Calu3 (cell line): Measurements from ENCODE around the gene CYP3A5. TPM values are rescaled to one million over a fixed set of nuclear protein-coding genes. Genes with fewer than 3 reads are reported as not detected.

Experiments used
- BruUV-seq: library from RNA; stranded (reverse); fragments of 400-500 nt; replicated peaks from 2 replicates; lab custom pipeline; 2021; lab: Mats Ljungman, UMichigan
- CTCF ChIA-PET: fragments of 300-600 bp; sonication (Branson Sonifier 250); formaldehyde crosslinking; loops from one replicate; lab custom pipeline; 2022; ENCODE audit warnings: antibody characterized with exemption; lab: Charles Lee
- DNase-seq: peaks from one replicate; pipeline ENCODE4 v3.0.0; 2022
- H3K27ac Mint-ChIP-seq: one replicate; pipeline ENCODE4 v1.8.0; 2022; ENCODE audit warnings: mixed read lengths; ENCODE audit not compliant: unreplicated experiment
- H3K27me3 Mint-ChIP-seq: one replicate; pipeline ENCODE4 v1.8.0; 2022; ENCODE audit warnings: mixed read lengths; ENCODE audit not compliant: unreplicated experiment
- H3K36me3 Mint-ChIP-seq: one replicate; pipeline ENCODE4 v1.8.0; 2022; ENCODE audit warnings: mild to moderate bottlenecking, moderate library complexity, mixed read lengths; ENCODE audit not compliant: insufficient read depth, unreplicated experiment
- H3K4me1 Mint-ChIP-seq: one replicate; pipeline ENCODE4 v1.8.0; 2022; ENCODE audit warnings: mild to moderate bottlenecking, low read depth, mixed read lengths; ENCODE audit not compliant: unreplicated experiment
- H3K4me3 Mint-ChIP-seq: one replicate; pipeline ENCODE4 v1.8.0; 2022; ENCODE audit warnings: mild to moderate bottlenecking, low read depth, moderate library complexity, mixed read lengths; ENCODE audit not compliant: unreplicated experiment
- H3K9me3 Mint-ChIP-seq: one replicate; pipeline ENCODE4 v1.8.0; 2022; ENCODE audit warnings: low read depth, mixed read lengths; ENCODE audit not compliant: unreplicated experiment
- intact Hi-C: fragments of 100-400 bp; cut with micrococcal nuclease; formaldehyde crosslinking; loops from one replicate; pipeline ENCODE4 v1.10.0; 2022; ENCODE audit not compliant: unreplicated experiment
- total RNA-seq: library from RNA; stranded (reverse); gene quantifications from 2 replicates; pipeline ENCODE4 v1.2.3, GENCODE V29; 2022
- TF ChIP-seq, protein P1 (sequence below): fragments of 200-600 bp; IDR thresholded peaks from one replicate; pipeline ENCODE4 v1.8.0; 2022; ENCODE audit warnings: antibody characterized with exemption; ENCODE audit not compliant: unreplicated experiment

The CYP3A5 gene
- total RNA-seq, 1 experiment from 2014 or later = 44.9 TPM

GRCh38 chr7:99674995-99675742 lies 4.6 kb downstream of the CYP3A5 start:
- BruUV-seq = no TSS peak
- no peak for DNase-seq
- CTCF ChIA-PET = no interaction called here
- Mint-ChIP-seq H3K9me3 (peaks cover under 1% of the 10 kb centered on the region), H3K27ac (no peak overlapping the region), H3K36me3 (peaks cover 27% of the 10 kb centered on the region), H3K27me3 (no peaks in the 10 kb centered on the region), H3K4me1 (peaks cover 21% of the 10 kb centered on the region), H3K4me3 (no peak overlapping the region)
- TF ChIP-seq, protein P1, sequence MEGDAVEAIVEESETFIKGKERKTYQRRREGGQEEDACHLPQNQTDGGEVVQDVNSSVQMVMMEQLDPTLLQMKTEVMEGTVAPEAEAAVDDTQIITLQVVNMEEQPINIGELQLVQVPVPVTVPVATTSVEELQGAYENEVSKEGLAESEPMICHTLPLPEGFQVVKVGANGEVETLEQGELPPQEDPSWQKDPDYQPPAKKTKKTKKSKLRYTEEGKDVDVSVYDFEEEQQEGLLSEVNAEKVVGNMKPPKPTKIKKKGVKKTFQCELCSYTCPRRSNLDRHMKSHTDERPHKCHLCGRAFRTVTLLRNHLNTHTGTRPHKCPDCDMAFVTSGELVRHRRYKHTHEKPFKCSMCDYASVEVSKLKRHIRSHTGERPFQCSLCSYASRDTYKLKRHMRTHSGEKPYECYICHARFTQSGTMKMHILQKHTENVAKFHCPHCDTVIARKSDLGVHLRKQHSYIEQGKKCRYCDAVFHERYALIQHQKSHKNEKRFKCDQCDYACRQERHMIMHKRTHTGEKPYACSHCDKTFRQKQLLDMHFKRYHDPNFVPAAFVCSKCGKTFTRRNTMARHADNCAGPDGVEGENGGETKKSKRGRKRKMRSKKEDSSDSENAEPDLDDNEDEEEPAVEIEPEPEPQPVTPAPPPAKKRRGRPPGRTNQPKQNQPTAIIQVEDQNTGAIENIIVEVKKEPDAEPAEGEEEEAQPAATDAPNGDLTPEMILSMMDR = no peak
- intact Hi-C loops = no loop called here

- intact Hi-C loops = no loop called here
- no TSS peak for BruUV-seq
- H3K27me3 Mint-ChIP-seq = no peaks in the 10 kb centered on the region
- TF ChIP-seq, protein P1 = no peak
- no peak for DNase-seq
- H3K27ac Mint-ChIP-seq = no peak overlapping the region
- no peak overlapping the region for H3K4me3 Mint-ChIP-seq
- CTCF ChIA-PET = no interaction called here
- H3K9me3 Mint-ChIP-seq = no peaks in the 10 kb centered on the region
- peaks cover 13% of the 10 kb centered on the region for H3K36me3 Mint-ChIP-seq
- H3K4me1 Mint-ChIP-seq = peaks cover 6% of the 10 kb centered on the region
These were observed 7.2 kb downstream of the CYP3A5 start for GRCh38 chr7:99672573-99672972.

- Mint-ChIP-seq H3K4me1 (no peaks in the 10 kb centered on the region), H3K9me3 (no peaks in the 10 kb centered on the region), H3K27me3 (no peaks in the 10 kb centered on the region), H3K27ac (no peak overlapping the region), H3K4me3 (no peak overlapping the region), H3K36me3 (no peaks in the 10 kb centered on the region)
- DNase-seq = no peak
- no TSS peak for BruUV-seq
- intact Hi-C loops = no loop called here
- TF ChIP-seq, protein P1 = no peak
- CTCF ChIA-PET = no interaction called here
These were observed 10.0 kb downstream of the CYP3A5 start for GRCh38 chr7:99669782-99670181.

DNA sequence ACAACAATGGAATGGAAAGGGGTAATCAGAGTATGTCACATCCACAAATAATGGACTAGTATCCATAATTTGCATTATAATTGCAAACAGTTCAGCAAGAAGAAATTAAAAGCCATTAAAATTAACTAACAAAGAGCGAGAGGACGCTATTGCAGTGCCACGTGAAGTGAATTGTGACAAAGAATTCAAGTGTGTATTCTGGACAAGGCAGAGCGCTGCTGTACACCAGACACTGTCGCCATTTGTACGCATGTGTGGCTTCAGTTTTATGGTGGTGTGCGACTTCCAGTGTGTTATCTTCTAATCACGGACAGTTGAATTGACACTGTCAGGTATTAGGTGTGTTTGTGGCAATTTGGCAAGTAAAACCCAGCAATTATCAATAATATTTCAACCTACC lies 11.3 kb downstream of the CYP3A5 start:
- Mint-ChIP-seq H3K9me3 (no peaks in the 10 kb centered on the region), H3K27me3 (no peaks in the 10 kb centered on the region), H3K36me3 (no peaks in the 10 kb centered on the region), H3K4me1 (no peaks in the 10 kb centered on the region), H3K27ac (no peak overlapping the region), H3K4me3 (no peak overlapping the region)
- BruUV-seq = no TSS peak
- no peak for DNase-seq
- TF ChIP-seq, protein P1 = no peak
- intact Hi-C loops = no loop called here
- CTCF ChIA-PET = no interaction called here
